ENCODE measurements around the gene TMOD4.

DNA sequence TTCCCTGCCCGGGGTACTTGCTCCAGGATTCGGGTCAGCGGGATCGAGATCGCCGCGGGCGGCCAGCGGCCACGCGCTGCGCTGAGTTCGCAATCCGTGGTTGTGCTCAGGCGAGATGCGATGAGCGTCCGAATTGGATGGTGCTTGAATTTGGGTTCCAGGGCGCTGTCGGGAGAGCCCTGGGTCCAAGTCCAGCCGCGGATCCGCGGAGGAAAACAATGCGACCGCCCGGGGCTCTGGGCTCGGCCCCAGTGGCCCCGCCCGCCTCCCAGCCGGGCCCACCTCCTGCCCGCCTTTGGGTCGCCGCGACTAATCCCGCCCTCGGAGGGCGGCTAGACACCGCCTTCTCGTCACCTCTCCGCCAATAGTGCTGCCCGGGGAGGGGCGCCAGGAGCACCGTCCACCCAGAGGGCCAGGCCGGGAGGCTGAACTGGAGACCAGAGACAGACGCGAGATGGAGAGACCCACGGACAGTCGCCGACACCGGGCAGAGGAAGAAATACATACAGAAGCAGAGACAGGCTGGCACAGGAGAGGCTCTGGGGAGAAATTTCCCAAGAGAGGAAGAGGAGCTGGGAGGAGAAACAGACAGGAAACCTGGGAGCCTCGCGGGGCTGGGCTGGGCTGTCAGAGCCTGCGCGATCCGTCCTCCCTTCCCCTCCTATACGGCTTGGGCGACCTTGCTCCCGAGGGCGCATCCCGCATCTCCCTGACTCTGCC, 29.2 kb downstream of the TMOD4 start, which contains the start of gene SEMA6C:
- no peak for TF ChIP-seq CTCF (conservative IDR thresholded peaks at IDR 0.05)
- TF ChIP-seq ZFX (IDR thresholded peaks at IDR 0.05), result no peak
